Measurements from ENCODE around the gene AGAP5. TPM values are rescaled to one million over a fixed set of nuclear protein-coding genes. Genes with fewer than 3 reads are reported as not detected.
A peak's percentile ranks its signal among the peaks of the same experiment; 100 is the strongest.
"Not testable (repeated sequence)": the region's sequence is repeated elsewhere in the genome, so short reads cannot be mapped to it uniquely, and the experiment has no call there.

Gene AGAP5
- total RNA-seq, 1 donor from 2014 or later: 2.6 TPM

DNA sequence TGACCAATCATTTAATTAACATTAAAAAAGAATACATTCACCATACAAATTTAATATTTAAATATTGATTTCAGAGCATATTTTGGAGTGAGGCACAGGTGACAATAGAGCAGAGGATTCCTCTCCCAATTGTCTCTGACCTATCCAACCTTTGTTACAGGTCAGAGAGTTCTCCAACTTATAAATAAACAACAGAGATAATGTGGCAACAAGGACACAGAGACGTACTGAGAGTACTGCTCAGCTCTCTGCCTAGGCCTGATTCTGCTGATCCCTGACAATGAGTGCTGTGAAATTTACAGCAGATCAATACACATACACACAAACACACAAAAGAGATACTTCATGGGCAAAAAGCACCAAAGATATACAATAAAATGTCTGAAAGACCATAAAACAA is 18.3 kb upstream of the AGAP5 start:
- ATAC-seq (peak; percentile 85), DNase-seq (ENCODE audit: missing footprints) (no peak)
- intact Hi-C loops (cut with DNase I): loop anchor here (5.0 kb wide), 1 partner anchor 64 kb away; no protein-coding TSS in a partner anchor

GRCh38 chr10:73715179-73716156 is 17.6 kb upstream of the AGAP5 start:
- intact Hi-C loops (cut with DNase I): loop anchor here (5.0 kb wide), 1 partner anchor 63 kb away; no protein-coding TSS in a partner anchor
- not testable (repeated sequence) for ATAC-seq; DNase-seq (ENCODE audit: missing footprints)

DNA sequence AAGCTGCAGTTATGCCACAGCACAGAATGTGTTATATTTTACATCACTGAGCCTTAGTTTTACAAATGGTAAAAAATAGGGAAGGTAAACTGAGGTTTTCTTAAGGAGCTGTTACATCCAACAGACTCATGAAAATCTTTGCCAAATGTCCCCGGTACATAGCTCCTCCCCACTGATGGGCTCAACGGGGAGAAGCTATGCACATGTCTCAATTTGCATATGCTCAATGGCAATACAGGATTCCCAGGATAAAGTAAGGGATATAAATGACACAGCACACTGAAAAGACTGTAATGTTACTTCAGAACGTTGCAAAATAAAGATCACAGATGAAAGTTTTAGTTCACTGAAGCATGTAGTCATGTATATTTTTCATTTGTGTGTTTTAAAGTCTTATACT is 16.6 kb upstream of the AGAP5 start:
- intact Hi-C loops (cut with DNase I); ATAC-seq; DNase-seq (ENCODE audit: missing footprints): not testable (repeated sequence)

DNA sequence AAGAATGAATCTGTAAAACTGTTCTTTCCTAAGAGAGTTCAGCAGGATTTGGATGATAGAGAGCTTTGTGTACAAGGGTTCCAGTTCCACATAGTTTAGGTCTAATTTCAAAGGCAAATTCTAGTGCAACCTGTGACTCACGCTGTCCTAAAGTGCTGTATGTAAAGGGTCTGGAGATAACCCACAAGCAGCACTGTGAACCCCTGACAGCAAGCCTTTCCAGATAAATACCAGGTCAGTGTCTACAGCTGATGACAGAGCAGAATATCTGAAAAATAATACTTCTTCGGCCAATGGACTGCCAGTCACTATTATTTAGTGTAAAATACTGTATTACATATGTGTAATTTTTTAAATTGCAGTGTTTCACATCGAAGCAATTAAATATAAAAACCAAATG is 16.0 kb upstream of the AGAP5 start:
- DNase-seq (ENCODE audit: missing footprints); intact Hi-C loops (cut with DNase I); ATAC-seq: not testable (repeated sequence)

- intact Hi-C loops (cut with DNase I); ATAC-seq: not testable (repeated sequence)
Observed at GRCh38 chr10:73711683-73712082, 13.8 kb upstream of the AGAP5 start.

GRCh38 chr10:73708122-73708521 is 10.2 kb upstream of the AGAP5 start:
- ATAC-seq; DNase-seq (ENCODE audit: missing footprints); intact Hi-C loops (cut with DNase I): not testable (repeated sequence)

More at GRCh38 chr10:73711683-73712082, 13.8 kb upstream of the AGAP5 start:
- DNase-seq (ENCODE audit: missing footprints): not testable (repeated sequence)

DNA sequence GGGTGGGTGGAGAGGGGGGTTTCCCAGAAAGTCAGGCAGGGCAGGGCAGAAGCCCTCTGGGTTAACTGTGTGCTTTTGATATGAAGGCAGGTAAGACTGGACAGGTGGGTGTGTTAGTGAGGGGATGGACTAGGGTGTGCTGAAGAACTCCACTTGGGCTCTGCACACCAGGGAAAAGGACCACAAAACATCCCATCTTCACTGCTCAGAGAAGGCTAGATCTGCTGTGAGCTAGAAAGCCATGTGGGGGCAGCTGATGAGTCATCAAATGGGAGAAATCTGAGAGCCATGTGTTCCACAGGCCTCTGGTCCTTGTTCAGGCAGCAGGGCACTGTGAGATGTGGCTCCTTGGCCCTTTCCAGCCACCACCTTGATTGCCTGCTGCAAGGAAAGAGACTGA is 9.7 kb upstream of the AGAP5 start:
- DNase-seq (ENCODE audit: missing footprints); intact Hi-C loops (cut with DNase I); ATAC-seq: not testable (repeated sequence)

DNA sequence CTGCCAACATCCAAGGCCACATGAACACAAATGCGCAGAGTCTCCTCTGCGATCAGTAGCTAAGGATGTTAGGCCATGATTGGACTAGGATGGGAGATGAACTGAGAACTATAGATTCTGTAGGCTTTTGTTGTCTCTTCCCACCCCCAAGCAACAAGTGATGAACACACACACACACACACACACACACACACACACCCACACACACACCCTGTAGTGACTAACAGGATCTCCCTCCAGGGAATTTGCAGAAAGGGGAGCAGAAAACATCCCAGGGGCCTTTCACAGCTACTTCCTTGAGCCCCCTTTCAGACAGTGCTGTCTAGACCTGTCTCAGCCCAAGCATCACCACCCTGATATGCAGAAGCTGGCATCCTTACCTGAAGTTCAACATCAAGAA is 8.6 kb upstream of the AGAP5 start:
- ATAC-seq; DNase-seq (ENCODE audit: missing footprints); intact Hi-C loops (cut with DNase I): not testable (repeated sequence)

- ATAC-seq; DNase-seq (ENCODE audit: missing footprints); intact Hi-C loops (cut with DNase I): not testable (repeated sequence)
Observed at GRCh38 chr10:73705506-73706072, 7.7 kb upstream of the AGAP5 start.

- DNase-seq (ENCODE audit: missing footprints); intact Hi-C loops (cut with DNase I); ATAC-seq: not testable (repeated sequence)
Observed at GRCh38 chr10:73703924-73704323, 6.0 kb upstream of the AGAP5 start.

DNA sequence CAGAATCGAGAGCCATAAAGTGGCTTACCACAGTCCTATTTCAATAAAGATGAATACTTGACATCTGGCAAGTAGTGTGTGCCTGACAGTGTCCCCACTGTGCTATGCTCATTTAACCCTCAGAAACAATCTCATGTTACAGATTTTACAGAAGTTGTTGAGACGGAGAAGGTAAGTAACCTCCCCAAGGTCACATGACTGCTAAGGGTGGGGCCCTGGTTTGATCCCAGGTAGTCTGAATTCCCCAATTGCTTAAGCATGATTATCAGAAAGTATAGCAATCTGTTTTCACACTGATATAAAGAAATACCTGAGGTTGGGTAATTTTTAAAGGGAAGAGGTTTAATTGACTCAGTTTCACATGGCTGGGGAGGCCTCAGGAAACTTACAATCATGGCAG is 910 bp upstream of the AGAP5 start:
- intact Hi-C loops (cut with DNase I); ATAC-seq: not testable (repeated sequence)

GRCh38 chr10:73695302-73695701 is 2.6 kb downstream of the AGAP5 start:
- ATAC-seq; intact Hi-C loops (cut with DNase I); DNase-seq (ENCODE audit: missing footprints): not testable (repeated sequence)

More for the DNA sequence above, 910 bp upstream of the AGAP5 start:
- not testable (repeated sequence) for DNase-seq (ENCODE audit: missing footprints)

- intact Hi-C loops (cut with DNase I); ATAC-seq; DNase-seq (ENCODE audit: missing footprints): not testable (repeated sequence)
Observed at GRCh38 chr10:73690755-73691154, 7.2 kb downstream of the AGAP5 start.

GRCh38 chr10:73689596-73689995 is 8.3 kb downstream of the AGAP5 start:
- DNase-seq (ENCODE audit: missing footprints); ATAC-seq; intact Hi-C loops (cut with DNase I): not testable (repeated sequence)

DNA sequence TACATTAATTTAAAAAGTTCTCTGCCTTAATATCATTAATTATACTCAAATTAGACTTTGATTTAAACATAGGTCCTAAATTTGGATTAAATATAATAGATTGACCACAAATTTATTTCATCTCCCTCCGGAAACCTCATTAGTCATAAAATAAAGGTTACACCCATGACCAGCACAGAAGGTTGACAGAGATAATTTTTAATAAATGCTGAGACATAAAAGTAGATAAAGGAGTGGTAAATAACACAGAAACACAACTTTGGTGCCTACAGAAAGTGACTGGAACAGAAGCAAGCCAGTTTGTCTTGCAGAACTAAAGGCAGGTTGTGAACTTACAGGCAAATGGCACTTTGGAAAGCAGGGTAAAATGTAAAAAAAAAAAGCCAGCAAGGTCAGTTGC is 10.3 kb downstream of the AGAP5 start:
- ATAC-seq; DNase-seq (ENCODE audit: missing footprints); intact Hi-C loops (cut with DNase I): not testable (repeated sequence)

- ATAC-seq; DNase-seq (ENCODE audit: missing footprints); intact Hi-C loops (cut with DNase I): not testable (repeated sequence)
Observed at GRCh38 chr10:73674546-73674945, 23.4 kb downstream of the AGAP5 start.

DNA sequence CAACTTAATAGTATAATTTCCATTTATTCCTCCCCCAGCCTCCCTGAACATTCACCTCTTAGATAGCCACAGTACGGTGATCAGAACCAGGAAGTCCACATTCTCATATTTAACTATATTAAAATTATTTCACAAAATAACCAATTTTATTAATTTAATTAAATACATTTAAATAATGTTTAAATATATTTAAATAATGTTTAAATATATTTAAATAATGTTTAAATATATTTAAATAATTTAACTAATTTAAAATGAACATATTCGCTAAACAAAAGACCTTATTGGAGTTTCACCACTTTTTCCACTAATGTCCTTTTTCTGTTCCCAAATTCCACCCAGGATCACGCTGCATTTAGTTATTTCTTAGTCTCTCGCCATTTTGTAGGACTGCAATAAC is 29.5 kb downstream of the AGAP5 start:
- ATAC-seq; intact Hi-C loops (cut with DNase I); DNase-seq (ENCODE audit: missing footprints): not testable (repeated sequence)

DNA sequence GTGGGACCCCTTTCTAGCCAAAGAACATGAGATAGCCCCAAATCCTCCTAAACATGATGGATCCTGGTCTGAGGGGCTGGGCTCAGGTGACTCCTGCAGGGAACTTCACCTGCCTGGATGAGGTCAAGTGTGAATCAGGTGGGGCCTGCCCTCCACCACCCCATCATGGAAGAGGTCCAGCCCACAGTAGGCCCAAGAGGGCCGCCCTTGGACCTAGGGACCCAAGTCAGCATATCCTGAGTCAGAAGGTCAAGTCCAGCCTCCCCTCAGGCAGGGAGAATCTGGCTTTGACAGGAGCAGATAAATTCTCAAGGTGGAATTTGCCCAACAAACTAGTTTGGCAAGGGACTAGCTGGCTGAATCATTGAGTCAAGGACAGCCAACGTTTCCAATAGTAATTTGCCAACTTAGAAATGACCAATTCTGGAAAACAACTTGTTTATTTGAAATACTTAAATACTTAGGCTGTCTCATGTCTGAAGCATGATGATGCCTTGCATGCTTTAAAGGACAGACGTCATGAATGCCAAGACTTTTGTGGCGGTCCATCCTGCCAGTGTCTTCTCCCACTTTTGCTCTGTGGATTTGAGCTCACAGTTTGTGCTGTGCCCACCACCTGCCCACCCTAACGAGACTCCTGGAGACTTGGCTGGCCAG is 31.6 kb downstream of the AGAP5 start:
- intact Hi-C loops (cut with DNase I); DNase-seq (ENCODE audit: missing footprints); ATAC-seq: not testable (repeated sequence)

GRCh38 chr10:73665581-73665980 is 32.3 kb downstream of the AGAP5 start:
- ATAC-seq; intact Hi-C loops (cut with DNase I); DNase-seq (ENCODE audit: missing footprints): not testable (repeated sequence)

All from Right ventricle myocardium inferior (tissue), 1 donor.